Upper lobe of left lung (tissue), 4 donors: ENCODE results near the gene MTFR1L.

ENCODE experiments used
- EP300 ChIP-seq, 4 donors: sonication (generic); formaldehyde crosslinking; IDR thresholded peaks; one replicate each; pipeline ENCODE4 v1.5.1; 2017; ENCODE audit warnings: antibody characterized with exemption in 4 of 4, control low read depth in 2 of 4
- POLR2A ChIP-seq, 4 donors: fragments of 450-650 bp; IDR thresholded peaks; one replicate each; pipeline ENCODE4 v1.5.1; 2016 to 2017; ENCODE audit warnings: antibody characterized with exemption in 4 of 4, mild to moderate bottlenecking in 2 of 4
- POLR2AphosphoS5 ChIP-seq, 2 donors: sonication (generic); formaldehyde crosslinking; IDR thresholded peaks; one replicate each; pipeline ENCODE4 v1.5.1; 2017; ENCODE audit warnings: antibody characterized with exemption in 2 of 2
- TF ChIP-seq, protein P1 (sequence below), 6 experiments: fragments of 450-650 bp in 4 of 6; fragments of 200-600 bp in 2 of 6; sonication (generic) in 2 of 6; IDR thresholded peaks; one replicate each; pipeline ENCODE4 v1.5.1; 2016 to 2019; ENCODE audit warnings: antibody characterized with exemption in 6 of 6

DNA sequence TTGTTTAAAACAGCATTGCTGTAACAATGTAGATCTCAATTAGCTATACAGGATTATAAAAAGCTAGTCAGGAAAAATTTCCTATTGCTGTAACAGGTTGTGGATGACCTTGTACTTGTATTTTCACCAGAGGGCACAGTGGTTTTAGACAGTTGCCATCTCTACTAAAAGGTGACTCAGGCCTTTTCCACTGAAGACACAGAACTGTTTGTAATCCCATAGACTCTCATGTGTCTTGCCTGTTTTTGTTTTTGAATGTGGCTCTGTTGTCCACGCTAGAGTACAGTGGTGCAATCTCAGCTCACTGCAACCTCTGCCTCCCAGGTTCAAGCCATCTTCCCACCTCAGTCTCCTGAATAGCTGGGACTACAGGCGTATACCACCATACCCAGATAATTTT lies 5.9 kb downstream of the MTFR1L start:
- TF ChIP-seq, protein P1, sequence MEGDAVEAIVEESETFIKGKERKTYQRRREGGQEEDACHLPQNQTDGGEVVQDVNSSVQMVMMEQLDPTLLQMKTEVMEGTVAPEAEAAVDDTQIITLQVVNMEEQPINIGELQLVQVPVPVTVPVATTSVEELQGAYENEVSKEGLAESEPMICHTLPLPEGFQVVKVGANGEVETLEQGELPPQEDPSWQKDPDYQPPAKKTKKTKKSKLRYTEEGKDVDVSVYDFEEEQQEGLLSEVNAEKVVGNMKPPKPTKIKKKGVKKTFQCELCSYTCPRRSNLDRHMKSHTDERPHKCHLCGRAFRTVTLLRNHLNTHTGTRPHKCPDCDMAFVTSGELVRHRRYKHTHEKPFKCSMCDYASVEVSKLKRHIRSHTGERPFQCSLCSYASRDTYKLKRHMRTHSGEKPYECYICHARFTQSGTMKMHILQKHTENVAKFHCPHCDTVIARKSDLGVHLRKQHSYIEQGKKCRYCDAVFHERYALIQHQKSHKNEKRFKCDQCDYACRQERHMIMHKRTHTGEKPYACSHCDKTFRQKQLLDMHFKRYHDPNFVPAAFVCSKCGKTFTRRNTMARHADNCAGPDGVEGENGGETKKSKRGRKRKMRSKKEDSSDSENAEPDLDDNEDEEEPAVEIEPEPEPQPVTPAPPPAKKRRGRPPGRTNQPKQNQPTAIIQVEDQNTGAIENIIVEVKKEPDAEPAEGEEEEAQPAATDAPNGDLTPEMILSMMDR (IDR thresholded peaks at IDR 0.05): no peak
- TF ChIP-seq POLR2A (IDR thresholded peaks at IDR 0.05): no peak
- TF ChIP-seq EP300 (IDR thresholded peaks at IDR 0.05): no peak
- TF ChIP-seq POLR2AphosphoS5 (IDR thresholded peaks at IDR 0.05): no peak
